Breast epithelium (tissue), 3 donors: Measurements from ENCODE around the gene TBC1D20.

Source experiments
- POLR2AphosphoS5 ChIP-seq, 3 donors: sonication (generic); formaldehyde crosslinking; IDR thresholded peaks; one replicate each; pipeline ENCODE4 v1.6.1; 2017; ENCODE audit warnings: antibody characterized with exemption in 3 of 3
- TF ChIP-seq, protein P1 (sequence below), 3 donors: fragments of 450-650 bp; IDR thresholded peaks; one replicate each; pipeline ENCODE4 v1.5.1; 2016 to 2017; ENCODE audit warnings: antibody characterized with exemption in 3 of 3, mild to moderate bottlenecking in 3 of 3, moderate library complexity in 3 of 3

DNA sequence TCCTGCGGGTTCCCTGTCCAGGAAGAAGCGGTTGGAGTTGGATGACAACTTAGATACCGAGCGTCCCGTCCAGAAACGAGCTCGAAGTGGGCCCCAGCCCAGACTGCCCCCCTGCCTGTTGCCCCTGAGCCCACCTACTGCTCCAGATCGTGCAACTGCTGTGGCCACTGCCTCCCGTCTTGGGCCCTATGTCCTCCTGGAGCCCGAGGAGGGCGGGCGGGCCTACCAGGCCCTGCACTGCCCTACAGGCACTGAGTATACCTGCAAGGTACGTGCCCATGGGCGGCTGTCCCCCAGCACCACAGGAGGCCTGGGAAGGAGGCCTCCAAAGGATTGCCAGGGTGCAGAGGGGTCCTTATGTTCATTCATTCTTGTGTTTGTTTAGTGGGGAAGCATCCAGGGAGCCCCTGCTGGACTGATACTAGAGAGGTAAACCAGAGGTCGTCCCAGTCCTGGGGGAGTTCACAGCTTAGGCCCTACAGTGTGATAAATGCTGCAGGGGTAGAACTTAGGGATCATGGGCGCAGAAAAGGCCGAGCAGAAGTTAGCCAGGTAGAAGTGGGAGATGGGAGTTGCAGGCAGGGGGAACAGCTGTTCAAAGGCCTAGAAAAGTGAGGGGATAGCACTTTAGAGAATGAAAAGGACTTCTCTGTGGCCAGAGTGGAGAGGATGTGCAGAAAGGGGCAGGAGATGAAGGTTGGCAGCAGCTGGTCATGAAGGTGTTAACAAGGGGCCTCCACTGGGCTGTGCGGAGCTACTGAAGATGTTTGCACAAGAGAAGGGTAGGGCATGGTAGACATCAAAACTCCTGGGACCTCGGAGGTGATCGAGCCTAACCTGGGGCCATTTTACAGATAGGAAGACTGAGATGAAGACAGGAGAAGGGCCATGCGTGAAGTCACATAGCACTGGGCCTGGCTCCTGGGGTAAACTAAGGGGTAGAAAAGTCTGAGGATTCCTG, 74.0 kb downstream of the TBC1D20 start:
- TF ChIP-seq, protein P1, sequence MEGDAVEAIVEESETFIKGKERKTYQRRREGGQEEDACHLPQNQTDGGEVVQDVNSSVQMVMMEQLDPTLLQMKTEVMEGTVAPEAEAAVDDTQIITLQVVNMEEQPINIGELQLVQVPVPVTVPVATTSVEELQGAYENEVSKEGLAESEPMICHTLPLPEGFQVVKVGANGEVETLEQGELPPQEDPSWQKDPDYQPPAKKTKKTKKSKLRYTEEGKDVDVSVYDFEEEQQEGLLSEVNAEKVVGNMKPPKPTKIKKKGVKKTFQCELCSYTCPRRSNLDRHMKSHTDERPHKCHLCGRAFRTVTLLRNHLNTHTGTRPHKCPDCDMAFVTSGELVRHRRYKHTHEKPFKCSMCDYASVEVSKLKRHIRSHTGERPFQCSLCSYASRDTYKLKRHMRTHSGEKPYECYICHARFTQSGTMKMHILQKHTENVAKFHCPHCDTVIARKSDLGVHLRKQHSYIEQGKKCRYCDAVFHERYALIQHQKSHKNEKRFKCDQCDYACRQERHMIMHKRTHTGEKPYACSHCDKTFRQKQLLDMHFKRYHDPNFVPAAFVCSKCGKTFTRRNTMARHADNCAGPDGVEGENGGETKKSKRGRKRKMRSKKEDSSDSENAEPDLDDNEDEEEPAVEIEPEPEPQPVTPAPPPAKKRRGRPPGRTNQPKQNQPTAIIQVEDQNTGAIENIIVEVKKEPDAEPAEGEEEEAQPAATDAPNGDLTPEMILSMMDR (IDR thresholded peaks at IDR 0.05), result no peak
- no peak for TF ChIP-seq POLR2AphosphoS5 (IDR thresholded peaks at IDR 0.05)
